Left lung (tissue), 10 donors: ENCODE results near the gene KHK. TPM values are rescaled to one million over a fixed set of nuclear protein-coding genes. Genes with fewer than 3 reads are reported as not detected.

Experiments
- ATAC-seq: fragments of 200-7000 bp; cut with Tn5 transposase; one replicate; pipeline ENCODE4 v1.9.1; 2020; ENCODE audit warnings: moderate library complexity
- DNase-seq, 4 donors: peaks; one replicate each; pipeline ENCODE4 v3.0.0-alpha.2; 2013 to 2020
- H3K27ac ChIP-seq, 2 donors: fragments of 200-600 bp; sonication (generic) in 1 of 2; one replicate each; pipeline versions ENCODE4 v1.5.0 to v1.8.0; 2020 to 2021
- H3K27me3 ChIP-seq, 2 donors: fragments of 200-600 bp; sonication (generic) in 1 of 2; one replicate each; pipeline versions ENCODE4 v1.5.0 to v1.8.0; 2020 to 2021
- H3K36me3 ChIP-seq, 2 donors: fragments of 200-600 bp; sonication (generic) in 1 of 2; one replicate each; pipeline versions ENCODE4 v1.5.0 to v1.8.0; 2020 to 2021
- H3K4me1 ChIP-seq, 2 donors: fragments of 200-600 bp; one replicate each; pipeline ENCODE4 v1.8.0; 2021
- H3K4me3 ChIP-seq, 2 donors: fragments of 200-600 bp; sonication (generic) in 1 of 2; one replicate each; pipeline versions ENCODE4 v1.5.0 to v1.8.0; 2020 to 2021; ENCODE audit warnings: mild to moderate bottlenecking in 1 of 2
- H3K9me3 ChIP-seq, 2 donors: fragments of 200-600 bp; sonication (generic) in 1 of 2; one replicate each; pipeline versions ENCODE4 v1.5.0 to v1.8.0; 2020 to 2021
- intact Hi-C, 2 donors: fragments of 100-400 bp; cut with DNase I; formaldehyde crosslinking; loops; one replicate each; pipeline versions ENCODE4 v1.11.2 to v1.14.2; 2022
- polyA plus RNA-seq, 6 donors: library from polyadenylated mRNA; unstranded; fragments of 120-200 nt; gene quantifications; one replicate each; pipeline ENCODE4 v1.2.1, GENCODE V29; 2013; ENCODE audit not compliant: insufficient read length in 6 of 6
- total RNA-seq, 2 donors: library from RNA; stranded (reverse); fragmentation: NEBNext Ultra II Directional; extraction: Animal tissue kit (Norgen Biotek cat#: 25700); gene quantifications; one replicate each; pipeline ENCODE4 v1.2.1, GENCODE V29; 2021
- TF ChIP-seq, protein P1 (sequence below), 2 donors: fragments of 200-600 bp; sonication (generic) in 1 of 2; IDR thresholded peaks; one replicate each; pipeline versions ENCODE4 v1.5.0 to v1.8.0; 2021; ENCODE audit warnings: antibody characterized with exemption in 2 of 2
- donor health status: DM: no; HTN: yes; CAD: no.
- donor health status: DM: no; HTN: no; CAD: no.

Gene KHK
- total and polyA plus RNA-seq, 8 donors, result 3.8 to 11.5 (median 4.6) TPM

DNA sequence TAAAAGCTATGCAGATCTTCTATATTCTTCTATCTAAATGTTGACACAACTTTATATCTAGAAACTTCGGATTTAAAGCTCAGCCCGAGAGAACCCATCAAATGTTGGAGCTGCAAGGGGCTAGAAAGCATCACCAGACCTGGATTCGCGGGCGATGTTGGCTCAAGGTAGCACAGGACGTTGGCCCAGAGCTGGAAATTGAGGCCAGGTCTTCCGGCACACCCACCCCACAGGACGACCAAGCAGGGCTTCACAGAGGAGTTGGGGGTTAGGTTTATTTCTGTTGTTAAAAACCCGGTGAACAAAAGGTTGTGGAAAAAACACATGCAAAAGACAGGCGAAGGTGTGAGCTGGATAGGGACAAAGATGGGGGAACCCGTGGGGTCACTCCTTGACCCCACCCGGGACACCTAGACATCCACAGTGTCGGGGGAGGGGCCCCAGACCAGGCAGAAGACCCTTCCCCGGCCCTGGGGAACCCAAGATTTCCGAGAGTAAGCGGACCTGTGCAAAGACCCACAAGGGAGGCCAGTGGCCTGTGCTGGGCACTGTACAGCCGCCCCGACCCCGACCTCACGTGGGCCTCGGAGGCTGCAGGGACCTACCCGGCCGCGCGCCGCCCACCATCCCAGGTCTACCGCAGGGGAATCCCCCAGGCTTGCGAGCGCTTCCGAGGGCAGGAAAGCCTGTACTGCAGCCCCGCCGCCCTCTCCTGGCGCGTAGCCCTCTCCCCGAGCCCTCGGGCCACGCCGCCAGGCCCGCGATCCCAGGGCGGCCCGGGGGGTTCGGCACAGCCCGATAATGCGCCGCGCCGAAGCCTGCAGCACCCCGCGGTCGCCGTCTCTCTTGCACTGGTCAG lies 36.9 kb upstream of the KHK start:
- Histone ChIP-seq H3K4me3 (peak overlapping the region; percentile 77 to 91), H3K36me3 (peaks cover 0 to 3% of the 10 kb centered on the region in 2 donors), H3K27me3 (no peaks in the 10 kb centered on the region), H3K27ac (peak overlapping the region; percentile 83 to 92), H3K9me3 (no peaks in the 10 kb centered on the region), H3K4me1 (peaks cover 6 to 18% of the 10 kb centered on the region in 2 donors)
- ATAC-seq, result peak; percentile 35
- intact Hi-C loops, result no loop called here
- peak in 3 of 4 donors; percentile 44 to 86 (median 52) for DNase-seq
- TF ChIP-seq, protein P1, sequence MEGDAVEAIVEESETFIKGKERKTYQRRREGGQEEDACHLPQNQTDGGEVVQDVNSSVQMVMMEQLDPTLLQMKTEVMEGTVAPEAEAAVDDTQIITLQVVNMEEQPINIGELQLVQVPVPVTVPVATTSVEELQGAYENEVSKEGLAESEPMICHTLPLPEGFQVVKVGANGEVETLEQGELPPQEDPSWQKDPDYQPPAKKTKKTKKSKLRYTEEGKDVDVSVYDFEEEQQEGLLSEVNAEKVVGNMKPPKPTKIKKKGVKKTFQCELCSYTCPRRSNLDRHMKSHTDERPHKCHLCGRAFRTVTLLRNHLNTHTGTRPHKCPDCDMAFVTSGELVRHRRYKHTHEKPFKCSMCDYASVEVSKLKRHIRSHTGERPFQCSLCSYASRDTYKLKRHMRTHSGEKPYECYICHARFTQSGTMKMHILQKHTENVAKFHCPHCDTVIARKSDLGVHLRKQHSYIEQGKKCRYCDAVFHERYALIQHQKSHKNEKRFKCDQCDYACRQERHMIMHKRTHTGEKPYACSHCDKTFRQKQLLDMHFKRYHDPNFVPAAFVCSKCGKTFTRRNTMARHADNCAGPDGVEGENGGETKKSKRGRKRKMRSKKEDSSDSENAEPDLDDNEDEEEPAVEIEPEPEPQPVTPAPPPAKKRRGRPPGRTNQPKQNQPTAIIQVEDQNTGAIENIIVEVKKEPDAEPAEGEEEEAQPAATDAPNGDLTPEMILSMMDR (IDR thresholded peaks at IDR 0.05), result no peak

DNA sequence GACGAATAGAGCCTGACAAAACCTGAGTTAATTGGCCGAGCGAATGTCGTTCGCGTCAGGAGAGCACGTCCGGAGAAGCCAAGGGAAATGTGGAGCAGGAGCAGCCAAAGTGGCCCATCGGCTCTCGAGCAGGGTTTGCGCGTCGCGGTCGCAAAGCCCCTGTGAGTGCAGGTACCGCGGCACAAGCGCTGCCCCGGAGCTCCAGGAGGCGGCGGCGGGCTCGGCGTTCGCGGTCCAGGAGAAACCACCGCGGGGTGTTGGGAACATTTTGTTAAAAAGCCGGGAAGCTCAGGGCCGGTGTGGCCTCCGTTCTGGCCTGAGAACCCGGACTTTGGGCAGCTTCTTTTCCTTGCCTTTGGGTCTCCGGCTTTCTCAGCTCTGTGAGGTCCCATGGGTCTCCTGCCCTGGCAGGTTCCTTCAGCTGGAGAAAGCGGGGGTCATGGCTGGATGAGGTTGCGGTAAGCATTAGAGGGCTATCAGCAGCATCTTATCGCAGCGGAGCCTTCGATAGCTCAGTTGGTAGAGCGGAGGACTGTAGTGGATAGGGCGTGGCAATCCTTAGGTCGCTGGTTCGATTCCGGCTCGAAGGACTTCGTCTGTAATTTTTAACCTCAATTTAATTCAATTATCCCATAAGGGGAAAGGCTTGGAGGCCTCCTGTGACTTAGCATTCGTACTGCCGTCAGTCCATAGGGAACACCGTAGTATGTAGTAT lies 36.1 kb upstream of the KHK start:
- Histone ChIP-seq H3K27me3 (no peaks in the 10 kb centered on the region), H3K9me3 (no peaks in the 10 kb centered on the region), H3K27ac (peak overlapping the region; percentile 83 to 92), H3K36me3 (peaks cover 0 to 11% of the 10 kb centered on the region in 2 donors), H3K4me3 (peak overlapping the region; percentile 77 to 91), H3K4me1 (peaks cover 6 to 18% of the 10 kb centered on the region in 2 donors)
- ATAC-seq, result peak; percentile 79
- intact Hi-C loops, result no loop called here
- TF ChIP-seq, protein P1 (IDR thresholded peaks at IDR 0.05), result peak in 1 of 2 donors; percentile 31
- peak; percentile 89 to 96 (median 94) for DNase-seq

DNA sequence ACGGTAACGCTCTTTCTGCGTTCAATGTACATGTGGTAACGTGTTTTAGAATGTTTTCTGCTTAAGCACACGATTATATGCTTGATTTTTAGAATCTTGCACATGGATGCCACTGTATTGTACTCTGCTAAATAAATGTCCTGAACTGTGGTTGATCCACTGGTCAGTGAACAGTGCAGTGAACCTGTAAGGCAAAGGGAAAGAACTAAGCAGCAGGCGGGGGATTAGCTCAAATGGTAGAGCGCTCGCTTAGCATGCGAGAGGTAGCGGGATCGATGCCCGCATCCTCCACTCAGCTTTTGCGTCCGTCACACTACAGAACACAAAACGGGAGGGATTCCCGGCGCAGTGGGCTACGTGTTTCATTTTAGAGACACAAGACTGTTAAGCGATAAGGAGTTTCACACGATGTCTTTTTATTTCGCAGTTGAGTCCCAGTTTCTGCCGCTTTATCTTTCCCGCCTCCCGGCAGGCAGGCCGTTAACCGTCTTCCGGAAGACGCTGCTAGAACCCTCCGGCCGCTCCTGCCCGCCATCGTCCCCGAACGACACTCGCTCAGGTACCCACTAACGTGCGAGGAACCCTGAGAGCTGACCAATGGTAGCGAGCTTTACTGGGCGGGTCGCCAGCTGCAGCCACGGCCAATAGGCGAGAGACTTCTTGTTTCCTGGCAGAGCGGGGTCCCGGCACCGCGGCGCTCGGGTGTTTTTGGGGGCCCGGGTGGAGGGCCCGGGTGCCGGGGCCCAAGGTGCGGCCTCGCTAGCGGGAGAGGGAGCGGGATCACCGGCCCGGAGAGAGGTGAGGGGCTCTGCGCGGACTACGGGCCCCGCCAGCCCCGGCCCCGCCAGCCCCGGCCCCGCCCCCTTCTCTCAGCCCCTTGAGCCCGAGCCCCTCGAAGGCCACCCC lies 35.3 kb upstream of the KHK start, which contains the start of gene AGBL5:
Gene AGBL5 (plus strand): TSS at position 673 of the 906 bp plus-strand sequence. CDS start 1,291 bp downstream, outside the sequence.
- intact Hi-C loops, result no loop called here
- Histone ChIP-seq H3K36me3 (peaks cover 0 to 19% of the 10 kb centered on the region in 2 donors), H3K27me3 (no peaks in the 10 kb centered on the region), H3K9me3 (no peaks in the 10 kb centered on the region), H3K4me3 (peak within 1 kb of the TSS; percentile 77 to 91), H3K27ac (peak within 1 kb of the TSS; percentile 83 to 92), H3K4me1 (peaks cover 6 to 18% of the 10 kb centered on the region in 2 donors)
- peak; percentile 93 to 96 (median 94) for DNase-seq
- ATAC-seq, result peak; percentile 87
- TF ChIP-seq, protein P1 (IDR thresholded peaks at IDR 0.05), result no peak

DNA sequence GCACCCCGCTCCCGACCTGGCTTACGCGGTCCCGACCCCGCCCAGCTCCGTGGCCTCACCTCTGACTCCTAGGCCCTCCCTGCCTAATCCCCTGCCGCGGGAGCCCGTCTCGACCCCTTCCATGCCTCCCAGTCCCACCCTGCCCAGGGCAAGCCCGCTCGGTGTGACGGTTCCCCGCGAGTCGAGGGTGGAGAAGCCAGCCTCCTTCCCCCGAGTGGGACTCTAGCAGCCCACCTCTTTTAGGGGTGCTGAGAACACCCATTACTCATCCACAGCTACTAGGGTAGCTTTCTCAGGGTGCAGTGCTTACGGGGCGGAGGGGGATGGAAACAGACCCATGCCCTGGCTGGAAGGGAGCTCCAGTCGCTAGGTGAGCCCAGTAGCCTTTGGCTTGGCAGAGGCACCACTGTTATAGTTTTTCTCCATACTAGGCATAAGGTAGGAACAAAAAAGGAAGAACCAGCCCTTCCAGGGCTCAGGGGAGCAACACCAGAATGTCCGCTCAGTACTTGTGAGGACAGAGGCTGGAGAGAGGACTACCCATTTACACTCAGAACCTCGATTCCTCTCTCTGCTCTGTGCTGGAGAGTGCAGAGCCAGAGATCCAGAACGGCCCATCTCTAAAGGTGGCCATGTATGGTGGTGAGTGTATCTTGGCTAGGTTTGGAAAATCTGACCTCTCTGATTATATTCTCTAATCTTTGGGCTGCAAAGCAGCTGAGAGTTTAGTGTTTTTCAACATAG lies 34.5 kb upstream of the KHK start:
- Histone ChIP-seq H3K9me3 (no peaks in the 10 kb centered on the region), H3K4me3 (peak overlapping the region; percentile 77 to 91), H3K27me3 (no peaks in the 10 kb centered on the region), H3K27ac (peak overlapping the region; percentile 83 to 92), H3K4me1 (peaks cover 6 to 18% of the 10 kb centered on the region in 2 donors), H3K36me3 (peaks cover 0 to 27% of the 10 kb centered on the region in 2 donors)
- intact Hi-C loops, result no loop called here
- ATAC-seq (no peak), DNase-seq (peak in 2 of 4 donors; percentile 58 to 89)
- TF ChIP-seq, protein P1 (IDR thresholded peaks at IDR 0.05), result no peak
